Gastrocnemius medialis (tissue), 4 donors: Measurements from ENCODE around the gene LMBRD2.

ENCODE experiments used
- POLR2A ChIP-seq, 2 donors: fragments of 450-650 bp; IDR thresholded peaks; one replicate each; pipeline ENCODE4 v1.6.1; 2017; ENCODE audit warnings: antibody characterized with exemption in 2 of 2, mild to moderate bottlenecking in 2 of 2, moderate library complexity in 2 of 2
- TF ChIP-seq, protein P1 (sequence below), 5 experiments: fragments of 450-650 bp in 3 of 5; fragments of 200-600 bp in 2 of 5; sonication (generic) in 2 of 5; IDR thresholded peaks in 4 of 5; conservative IDR thresholded peaks in 1 of 5; 1 replicate in 4 of 5; 2 replicates in 1 of 5; pipeline ENCODE4 v1.5.1; 2016 to 2019; ENCODE audit warnings: antibody characterized with exemption in 5 of 5, mild to moderate bottlenecking in 3 of 5, moderate library complexity in 3 of 5

- TF ChIP-seq, protein P1, sequence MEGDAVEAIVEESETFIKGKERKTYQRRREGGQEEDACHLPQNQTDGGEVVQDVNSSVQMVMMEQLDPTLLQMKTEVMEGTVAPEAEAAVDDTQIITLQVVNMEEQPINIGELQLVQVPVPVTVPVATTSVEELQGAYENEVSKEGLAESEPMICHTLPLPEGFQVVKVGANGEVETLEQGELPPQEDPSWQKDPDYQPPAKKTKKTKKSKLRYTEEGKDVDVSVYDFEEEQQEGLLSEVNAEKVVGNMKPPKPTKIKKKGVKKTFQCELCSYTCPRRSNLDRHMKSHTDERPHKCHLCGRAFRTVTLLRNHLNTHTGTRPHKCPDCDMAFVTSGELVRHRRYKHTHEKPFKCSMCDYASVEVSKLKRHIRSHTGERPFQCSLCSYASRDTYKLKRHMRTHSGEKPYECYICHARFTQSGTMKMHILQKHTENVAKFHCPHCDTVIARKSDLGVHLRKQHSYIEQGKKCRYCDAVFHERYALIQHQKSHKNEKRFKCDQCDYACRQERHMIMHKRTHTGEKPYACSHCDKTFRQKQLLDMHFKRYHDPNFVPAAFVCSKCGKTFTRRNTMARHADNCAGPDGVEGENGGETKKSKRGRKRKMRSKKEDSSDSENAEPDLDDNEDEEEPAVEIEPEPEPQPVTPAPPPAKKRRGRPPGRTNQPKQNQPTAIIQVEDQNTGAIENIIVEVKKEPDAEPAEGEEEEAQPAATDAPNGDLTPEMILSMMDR (IDR thresholded peaks at IDR 0.05 in 4 of 5, conservative IDR thresholded peaks at IDR 0.05 in 1 of 5) = no peak
- peak; percentile 58 to 74 for TF ChIP-seq POLR2A (IDR thresholded peaks at IDR 0.05)
These were observed at the start of gene LMBRD2, which contains the start of gene SKP2 for GRCh38 chr5:36151434-36152323.
